Uterus (tissue), 4 donors: ENCODE measurements around the gene MSI2. TPM values are rescaled to one million over a fixed set of nuclear protein-coding genes. Genes with fewer than 3 reads are reported as not detected.

Experiments used
- DNase-seq, 2 donors: peaks; one replicate each; pipeline ENCODE4 v3.0.0-alpha.2; 2019 to 2020
- H3K27ac ChIP-seq, 2 donors: fragments of 200-600 bp; sonication (generic); 1 replicate in 1 of 2; 2 replicates in 1 of 2; pipeline ENCODE4 v1.5.1; 2016 to 2018
- H3K27me3 ChIP-seq, 2 donors: fragments of 200-600 bp; sonication (generic); one replicate each; pipeline ENCODE4 v1.5.1; 2018 to 2019; ENCODE audit warnings: control low read depth in 1 of 2
- H3K36me3 ChIP-seq, 2 donors: fragments of 200-600 bp; sonication (generic); one replicate each; pipeline ENCODE4 v1.5.1; 2019; ENCODE audit warnings: control low read depth in 1 of 2
- H3K4me1 ChIP-seq, 2 donors: fragments of 200-600 bp; sonication (generic); one replicate each; pipeline ENCODE4 v1.5.1; 2018 to 2019; ENCODE audit warnings: control low read depth in 1 of 2
- H3K4me3 ChIP-seq, 2 donors: fragments of 200-600 bp; sonication (generic); 1 replicate in 1 of 2; 2 replicates in 1 of 2; pipeline ENCODE4 v1.5.1; 2018 to 2019; ENCODE audit warnings: mild to moderate bottlenecking in 1 of 2
- H3K9me3 ChIP-seq, 2 donors: fragments of 200-600 bp; sonication (generic); one replicate each; pipeline ENCODE4 v1.5.1; 2019; ENCODE audit warnings: control low read depth in 1 of 2
- CTCF ChIP-seq, 4 experiments: fragments of 200-600 bp in 2 of 4; fragments of 450-650 bp in 2 of 4; sonication (generic) in 2 of 4; IDR thresholded peaks; one replicate each; pipeline ENCODE4 v1.5.1; 2016 to 2019; ENCODE audit warnings: antibody characterized with exemption in 4 of 4, mild to moderate bottlenecking in 2 of 4, moderate library complexity in 1 of 4
- POLR2A ChIP-seq, 2 donors: fragments of 450-650 bp; IDR thresholded peaks; one replicate each; pipeline ENCODE4 v1.6.1; 2016; ENCODE audit warnings: antibody characterized with exemption in 2 of 2, mild to moderate bottlenecking in 1 of 2, moderate library complexity in 1 of 2
- intact Hi-C: fragments of 100-400 bp; cut with DNase I; formaldehyde crosslinking; loops from one replicate; pipeline ENCODE4 v1.15.1; 2023; ENCODE audit warnings: low total_unique reads
- total RNA-seq, 4 donors: library from RNA; depleted of rRNA in 3 of 4; stranded (reverse); fragments of >200 nt in 3 of 4; gene quantifications; one replicate each; pipeline versions ENCODE4 v1.1.0 to v1.2.4, GENCODE V29; 2014 to 2023
- donor health status: DM: yes; HTN: yes; CAD: no.

Gene MSI2
- total RNA-seq, 4 donors from 2014 or later = 13.2 to 60.8 (median 44.5) TPM

GRCh38 chr17:57612202-57613071 is 356.1 kb downstream of the MSI2 start:
- TF ChIP-seq CTCF (IDR thresholded peaks at IDR 0.05) (no peak), POLR2A (IDR thresholded peaks at IDR 0.05) (no peak)
- Histone ChIP-seq H3K9me3 (no peaks in the 10 kb centered on the region), H3K4me1 (no peaks in the 10 kb centered on the region), H3K4me3 (no peak overlapping the region), H3K27ac (no peak overlapping the region), H3K27me3 (no peaks in the 10 kb centered on the region), H3K36me3 (peaks cover 0 to 2% of the 10 kb centered on the region in 2 donors)
- no peak for DNase-seq
- intact Hi-C loops = no loop called here

- DNase-seq = no peak
- H3K4me1 ChIP-seq = no peaks in the 10 kb centered on the region
- no peak for TF ChIP-seq CTCF (IDR thresholded peaks at IDR 0.05)
- no peak for TF ChIP-seq POLR2A (IDR thresholded peaks at IDR 0.05)
- no peak overlapping the region for H3K27ac ChIP-seq
- no peaks in the 10 kb centered on the region for H3K9me3 ChIP-seq
- H3K36me3 ChIP-seq = peaks cover 0 to 2% of the 10 kb centered on the region in 2 donors
- no peaks in the 10 kb centered on the region for H3K27me3 ChIP-seq
- no peak overlapping the region for H3K4me3 ChIP-seq
- intact Hi-C loops = no loop called here
Measured at GRCh38 chr17:57614742-57615141, 358.4 kb downstream of the MSI2 start.

GRCh38 chr17:57615836-57616757 is 359.8 kb downstream of the MSI2 start:
- no peaks in the 10 kb centered on the region for H3K27me3 ChIP-seq
- no peak for TF ChIP-seq POLR2A (IDR thresholded peaks at IDR 0.05)
- no peak for TF ChIP-seq CTCF (IDR thresholded peaks at IDR 0.05)
- H3K9me3 ChIP-seq = no peaks in the 10 kb centered on the region
- H3K4me3 ChIP-seq = no peak overlapping the region
- no peak overlapping the region for H3K27ac ChIP-seq
- H3K4me1 ChIP-seq = no peaks in the 10 kb centered on the region
- DNase-seq = no peak
- intact Hi-C loops = no loop called here
- peaks cover 0 to 2% of the 10 kb centered on the region in 2 donors for H3K36me3 ChIP-seq

GRCh38 chr17:57617218-57617617 is 360.9 kb downstream of the MSI2 start:
- intact Hi-C loops = no loop called here
- H3K27me3 ChIP-seq = no peaks in the 10 kb centered on the region
- H3K4me1 ChIP-seq = no peaks in the 10 kb centered on the region
- TF ChIP-seq CTCF (IDR thresholded peaks at IDR 0.05) = no peak
- no peak for TF ChIP-seq POLR2A (IDR thresholded peaks at IDR 0.05)
- no peak overlapping the region for H3K4me3 ChIP-seq
- no peaks in the 10 kb centered on the region for H3K9me3 ChIP-seq
- H3K27ac ChIP-seq = no peak overlapping the region
- no peak for DNase-seq
- peaks cover 0 to 2% of the 10 kb centered on the region in 2 donors for H3K36me3 ChIP-seq
